Measurements from ENCODE around the gene COX14.
"Not testable (repeated sequence)": the region's sequence is repeated elsewhere in the genome, so short reads cannot be mapped to it uniquely, and the experiment has no call there.

- TF ChIP-seq POLR2AphosphoS5, POLR2A (IDR thresholded peaks at IDR 0.05): not testable (repeated sequence)
These were observed 27.6 kb upstream of the COX14 start for GRCh38 chr12:50084409-50084774.
